ENCODE data around the gene ZDBF2.
"Not testable (repeated sequence)": the region's sequence is repeated elsewhere in the genome, so short reads cannot be mapped to it uniquely, and the experiment has no call there.

Gene ZDBF2

GRCh38 chr2:206323033-206323432 lies 48.6 kb downstream of the ZDBF2 start:
- DNase-seq (ENCODE audit: low read depth in 1 of 2, low spot score in 1 of 2) = no peak

- no peak for DNase-seq (ENCODE audit: low read depth in 1 of 2, low spot score in 1 of 2)
These were observed 49.0 kb downstream of the ZDBF2 start for GRCh38 chr2:206323486-206323885.

DNA sequence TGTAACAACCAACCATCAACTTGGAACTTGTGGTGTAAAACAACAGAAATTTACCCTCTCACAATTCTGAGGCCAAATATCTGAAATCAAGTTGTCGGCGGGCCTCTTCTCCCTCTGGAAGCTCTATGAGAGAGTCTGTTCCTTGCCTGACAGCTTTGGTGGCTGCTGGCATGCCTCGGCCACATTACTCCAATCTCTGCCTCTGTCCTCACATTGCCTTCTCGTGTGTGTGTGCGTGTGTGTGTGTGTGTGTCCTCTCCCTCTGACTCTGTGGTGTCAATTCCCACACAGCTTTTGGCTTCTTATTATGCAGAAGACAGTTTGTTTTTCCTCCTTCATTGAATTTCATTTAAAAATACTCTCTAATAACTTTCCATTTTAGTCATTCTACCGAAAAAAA lies 50.4 kb downstream of the ZDBF2 start:
- no peak for DNase-seq (ENCODE audit: low read depth in 1 of 2, low spot score in 1 of 2)

GRCh38 chr2:206328974-206329373 lies 54.5 kb downstream of the ZDBF2 start:
- no peak for DNase-seq (ENCODE audit: low read depth in 1 of 2, low spot score in 1 of 2)

DNA sequence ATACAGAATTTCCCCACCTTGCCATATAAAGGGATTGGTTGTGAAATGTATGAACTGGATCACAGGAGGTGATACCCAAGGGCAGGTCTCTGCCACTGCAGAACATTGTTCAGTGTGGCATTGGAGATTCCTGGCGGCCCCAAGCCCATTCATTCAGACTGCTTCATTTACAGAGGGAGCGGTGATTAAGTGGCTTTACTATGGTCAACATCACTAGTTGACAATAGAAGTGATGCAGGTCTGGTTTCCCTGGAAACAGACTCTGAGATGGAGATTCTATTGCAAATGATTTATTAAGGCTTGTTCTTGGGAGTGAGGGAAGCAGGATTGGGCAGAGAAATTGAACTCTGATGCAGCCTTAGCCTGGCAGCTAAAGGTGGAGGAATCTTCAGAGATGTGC lies 62.4 kb downstream of the ZDBF2 start:
- DNase-seq (ENCODE audit: low read depth in 1 of 2, low spot score in 1 of 2) = no peak

GRCh38 chr2:206337956-206338355 lies 63.5 kb downstream of the ZDBF2 start:
- no peak for DNase-seq (ENCODE audit: low read depth in 1 of 2, low spot score in 1 of 2)

- DNase-seq (ENCODE audit: low read depth in 1 of 2, low spot score in 1 of 2) = no peak
These were observed 66.9 kb downstream of the ZDBF2 start for GRCh38 chr2:206341396-206341795.

DNA sequence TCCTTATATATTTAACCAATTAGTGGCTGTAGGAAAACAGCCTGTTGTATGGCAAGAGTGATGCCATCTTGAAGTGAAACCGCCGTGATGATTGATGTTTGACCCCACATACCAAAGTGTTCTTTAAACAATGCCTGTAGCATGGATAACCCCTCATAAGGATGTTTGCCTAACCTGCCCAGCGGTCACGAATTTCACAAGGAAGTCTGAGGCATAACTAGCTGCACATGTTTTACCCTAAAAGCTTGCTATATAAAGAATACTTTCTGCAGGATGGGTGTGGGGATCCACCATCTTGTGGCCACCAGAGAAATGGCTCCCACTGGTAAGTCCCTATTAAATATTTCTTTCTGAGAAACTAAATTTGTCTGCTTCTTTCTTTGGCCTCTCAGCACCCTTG lies 68.7 kb downstream of the ZDBF2 start:
- no peak for DNase-seq (ENCODE audit: low read depth in 1 of 2, low spot score in 1 of 2)

DNA sequence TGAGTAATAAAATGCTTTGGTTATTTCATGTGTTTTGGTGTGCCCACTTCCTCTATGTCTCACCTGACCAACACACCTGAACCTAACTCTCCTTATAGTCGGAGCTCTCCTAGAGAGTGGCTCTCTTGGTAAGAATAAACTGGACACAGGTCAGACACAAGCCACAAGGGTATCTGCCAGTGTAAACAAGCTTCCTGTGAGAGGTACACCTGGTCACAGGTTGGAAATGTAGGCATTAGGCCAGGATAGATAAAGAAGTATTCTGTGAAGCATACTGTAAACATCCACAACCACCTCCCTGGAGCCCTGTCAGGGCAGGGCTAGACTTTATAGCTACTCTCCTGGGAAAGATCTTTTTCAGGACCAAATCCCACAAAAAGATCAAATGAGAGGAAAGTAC lies 69.4 kb downstream of the ZDBF2 start:
- DNase-seq (ENCODE audit: low read depth in 1 of 2, low spot score in 1 of 2) = no peak

- no peak for DNase-seq (ENCODE audit: low read depth in 1 of 2, low spot score in 1 of 2)
These were observed 71.1 kb downstream of the ZDBF2 start for GRCh38 chr2:206345606-206346005.

DNA sequence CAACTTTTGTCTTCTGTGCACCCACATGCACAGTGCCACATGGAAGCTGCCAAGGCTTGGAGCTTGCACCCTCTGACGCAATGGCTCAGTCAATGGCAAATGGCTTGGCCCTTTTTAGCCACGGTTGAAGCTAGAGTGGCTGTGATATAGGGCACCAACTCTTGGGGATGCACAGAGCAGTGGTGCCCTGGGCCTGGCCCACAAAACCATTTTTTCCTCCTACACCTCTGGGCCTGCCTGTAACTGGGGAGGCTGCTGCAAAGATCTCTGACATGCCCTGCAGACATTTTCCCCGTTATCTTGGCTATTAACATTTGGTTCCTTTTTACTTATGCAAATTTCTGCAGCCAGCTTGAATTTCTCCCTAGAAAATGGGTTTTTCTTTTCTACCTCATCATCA lies 74.9 kb downstream of the ZDBF2 start:
- no peak for DNase-seq (ENCODE audit: low read depth in 1 of 2, low spot score in 1 of 2)

DNA sequence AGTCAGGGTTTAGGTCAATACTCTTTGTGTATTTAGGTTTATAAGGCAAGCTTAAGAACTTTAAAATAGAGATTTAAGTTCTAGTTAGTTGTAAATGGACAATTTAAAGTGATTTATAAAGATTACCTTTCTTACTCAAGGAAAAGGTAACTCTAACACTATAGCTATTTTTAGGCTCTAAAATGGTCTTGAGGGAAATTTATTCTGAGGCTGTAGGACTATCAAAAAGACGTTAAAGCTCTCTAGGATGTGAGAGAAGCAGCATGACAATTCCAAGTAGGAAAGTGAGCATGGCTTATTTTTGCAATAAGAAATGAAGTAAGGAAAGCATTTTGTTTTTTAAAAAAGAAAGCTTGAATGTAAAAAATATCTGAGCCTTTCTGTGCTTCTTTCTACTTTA lies 78.1 kb downstream of the ZDBF2 start:
- no peak for DNase-seq (ENCODE audit: low read depth in 1 of 2, low spot score in 1 of 2)

- no peak for DNase-seq (ENCODE audit: low read depth in 1 of 2, low spot score in 1 of 2)
These were observed 79.2 kb downstream of the ZDBF2 start for GRCh38 chr2:206353685-206354084.

DNA sequence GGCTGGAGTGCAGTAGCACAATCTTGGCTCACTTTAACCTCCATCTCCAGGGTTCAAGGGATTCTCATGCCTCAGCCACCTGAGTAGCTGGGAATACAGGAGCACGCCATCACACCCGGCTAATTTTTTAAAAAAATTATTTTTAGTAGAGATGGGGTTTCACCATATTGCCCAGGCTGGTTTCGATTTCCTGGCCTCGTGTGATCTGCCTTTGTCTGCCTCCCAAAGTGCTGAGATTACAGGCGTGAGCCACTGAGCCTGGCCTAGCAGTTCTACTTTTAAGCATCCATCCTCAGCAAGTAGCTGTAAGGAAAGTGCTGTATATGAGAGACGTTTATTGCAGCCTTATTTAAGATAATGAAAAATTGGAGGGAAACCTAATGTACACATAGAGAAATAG lies 79.7 kb downstream of the ZDBF2 start:
- no peak for DNase-seq (ENCODE audit: low read depth in 1 of 2, low spot score in 1 of 2)

- DNase-seq (ENCODE audit: low read depth in 1 of 2, low spot score in 1 of 2) = not testable (repeated sequence)
These were observed 82.4 kb downstream of the ZDBF2 start for GRCh38 chr2:206356840-206357239.

GRCh38 chr2:206360840-206361239 lies 86.4 kb downstream of the ZDBF2 start:
- not testable (repeated sequence) for DNase-seq (ENCODE audit: low read depth in 1 of 2, low spot score in 1 of 2)

DNA sequence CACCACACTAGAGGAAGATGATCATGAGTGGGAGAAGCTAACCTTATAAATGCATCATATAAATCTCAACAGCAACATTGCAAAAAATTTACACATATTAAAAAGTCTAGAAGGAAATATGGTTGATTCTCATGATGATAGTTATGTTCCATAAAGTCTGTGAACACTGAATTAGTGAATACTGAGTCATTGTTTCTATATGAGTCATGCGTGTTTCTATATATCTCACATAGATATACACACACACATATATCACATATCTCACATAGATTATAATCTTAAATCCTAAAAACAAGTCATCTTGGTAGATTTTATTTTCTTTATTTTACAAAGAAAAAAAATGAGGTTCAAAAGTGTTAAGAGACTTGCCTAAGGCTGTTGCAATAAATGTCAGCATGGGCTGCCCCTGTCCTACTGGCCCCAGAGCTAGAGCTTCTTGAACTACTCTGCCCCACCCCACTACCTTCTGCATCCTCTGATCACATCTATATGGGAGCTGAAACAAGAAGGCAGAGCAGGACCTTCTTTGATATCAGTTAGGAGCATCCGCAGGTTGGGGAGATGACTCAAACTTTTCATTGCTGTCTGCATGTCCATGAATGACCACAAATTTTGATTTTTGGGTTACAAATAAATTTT lies 87.1 kb downstream of the ZDBF2 start:
- no peak for DNase-seq (ENCODE audit: low read depth in 1 of 2, low spot score in 1 of 2)

Measured in activated T-helper 1 cell treated with anti-CD3 and anti-CD28 coated beads, Interleukin-2, amount 50 U/mL, for 16 hours (primary cell).